HCT116 (cell line): ENCODE results near the gene SEMA3B.

Experiments
- EZH2 ChIP-seq: fragments of 200-600 bp; sonication (generic); IDR thresholded peaks from 2 replicates; pipeline ENCODE4 v1.6.1; 2017; ENCODE audit warnings: antibody characterized with exemption, mixed run types
- RAD21 ChIP-seq: IDR thresholded peaks from 2 replicates; pipeline ENCODE4 v1.6.1; 2012; ENCODE audit warnings: low read depth, mild to moderate bottlenecking
- SP1 ChIP-seq: IDR thresholded peaks from 2 replicates; pipeline ENCODE4 v1.6.1; 2012; ENCODE audit warnings: low read depth
- TF ChIP-seq, protein P1 (sequence below), 3 experiments: fragments of 200-600 bp in 1 of 3; sonication (generic) in 1 of 3; IDR thresholded peaks in 2 of 3; conservative IDR thresholded peaks in 1 of 3; 2 replicates each; pipeline ENCODE4 v1.5.1; 2012 to 2017; ENCODE audit warnings: low read depth in 2 of 3, low read length in 2 of 3, antibody characterized with exemption in 1 of 3, borderline replicate concordance in 1 of 3, control low read depth in 1 of 3, mild to moderate bottlenecking in 1 of 3, mixed read lengths in 1 of 3, mixed run types in 1 of 3, moderate library complexity in 1 of 3; ENCODE audit not compliant: insufficient read depth in 1 of 3

DNA sequence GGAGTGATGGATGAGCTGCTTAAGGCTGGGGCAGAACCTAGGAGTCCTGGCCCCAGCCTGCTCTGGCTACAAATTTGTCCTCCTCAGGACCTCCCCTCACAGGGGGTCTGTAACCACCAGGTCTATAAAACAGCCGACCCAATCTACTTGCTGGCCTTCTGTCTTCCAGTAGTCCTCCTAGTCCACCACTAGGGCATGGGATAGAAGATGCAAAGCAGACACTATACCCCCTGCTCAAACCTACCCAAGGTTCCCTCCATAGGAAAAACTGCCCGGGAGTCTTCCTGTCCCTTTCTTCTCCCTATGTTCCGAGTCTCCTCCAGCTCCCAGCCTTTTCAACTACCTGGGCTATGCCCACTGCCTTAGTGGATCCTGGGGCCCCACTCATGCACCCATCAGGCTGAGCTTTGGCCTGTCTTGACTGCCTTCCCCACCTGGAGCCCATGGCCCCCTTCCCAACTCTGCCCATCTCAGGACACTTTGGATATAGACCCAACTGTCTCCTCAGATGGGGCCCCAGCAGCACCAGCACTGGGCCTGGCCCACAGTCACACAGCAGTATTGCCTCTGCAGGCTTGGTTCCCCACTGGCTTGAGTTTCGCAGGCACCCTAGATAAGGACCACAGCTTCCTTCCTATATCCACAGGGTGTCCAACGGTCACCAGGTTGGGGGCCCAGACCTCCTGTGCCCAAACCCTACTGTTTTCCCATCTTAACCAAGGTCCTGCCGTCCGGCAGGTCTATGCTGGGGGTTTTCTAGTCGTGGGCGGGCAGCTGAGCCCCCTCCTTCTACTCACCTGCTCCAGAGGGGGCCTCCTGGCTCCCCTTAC, 29.2 kb downstream of the SEMA3B start:
- TF ChIP-seq EZH2: no peak
- no peak for TF ChIP-seq RAD21
- TF ChIP-seq, protein P1, sequence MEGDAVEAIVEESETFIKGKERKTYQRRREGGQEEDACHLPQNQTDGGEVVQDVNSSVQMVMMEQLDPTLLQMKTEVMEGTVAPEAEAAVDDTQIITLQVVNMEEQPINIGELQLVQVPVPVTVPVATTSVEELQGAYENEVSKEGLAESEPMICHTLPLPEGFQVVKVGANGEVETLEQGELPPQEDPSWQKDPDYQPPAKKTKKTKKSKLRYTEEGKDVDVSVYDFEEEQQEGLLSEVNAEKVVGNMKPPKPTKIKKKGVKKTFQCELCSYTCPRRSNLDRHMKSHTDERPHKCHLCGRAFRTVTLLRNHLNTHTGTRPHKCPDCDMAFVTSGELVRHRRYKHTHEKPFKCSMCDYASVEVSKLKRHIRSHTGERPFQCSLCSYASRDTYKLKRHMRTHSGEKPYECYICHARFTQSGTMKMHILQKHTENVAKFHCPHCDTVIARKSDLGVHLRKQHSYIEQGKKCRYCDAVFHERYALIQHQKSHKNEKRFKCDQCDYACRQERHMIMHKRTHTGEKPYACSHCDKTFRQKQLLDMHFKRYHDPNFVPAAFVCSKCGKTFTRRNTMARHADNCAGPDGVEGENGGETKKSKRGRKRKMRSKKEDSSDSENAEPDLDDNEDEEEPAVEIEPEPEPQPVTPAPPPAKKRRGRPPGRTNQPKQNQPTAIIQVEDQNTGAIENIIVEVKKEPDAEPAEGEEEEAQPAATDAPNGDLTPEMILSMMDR (IDR thresholded peaks at IDR 0.05 in 2 of 3, conservative IDR thresholded peaks at IDR 0.05 in 1 of 3; ENCODE audit: borderline replicate concordance in 1 of 3, insufficient read depth in 1 of 3, low read depth in 2 of 3, low read length in 2 of 3): peak in 2 of 3 experiments; percentile 25 to 45; a peak in 3 of 6 replicates
- no peak for TF ChIP-seq SP1
